A549 (cell line): Measurements from ENCODE around the gene TCF20.

Source experiments
- EP300 ChIP-seq, 2 experiments: fragments of >200 bp; sonication (Bioruptor Twin); formaldehyde crosslinking; IDR thresholded peaks; 2 replicates in 1 of 2; 3 replicates in 1 of 2; pipeline ENCODE4 v1.6.1; 2016 to 2017
- HDAC2 ChIP-seq: fragments of 200-600 bp; sonication (generic); IDR thresholded peaks from 2 replicates; pipeline ENCODE4 v1.6.1; 2016
- KDM1A ChIP-seq: fragments of 200-600 bp; sonication (generic); IDR thresholded peaks from 2 replicates; pipeline ENCODE4 v1.6.1; 2016; ENCODE audit warnings: low read depth, mild to moderate bottlenecking
- MAFK ChIP-seq: fragments of 450-650 bp; IDR thresholded peaks from 2 replicates; pipeline ENCODE4 v1.6.1; 2014; ENCODE audit not compliant: partially characterized antibody
- NPAS2 ChIP-seq: fragments of 250-450 bp; sonication (Bioruptor Pico); IDR thresholded peaks from 2 replicates; pipeline ENCODE4 v1.8.0; 2022; ENCODE audit warnings: mild to moderate bottlenecking, moderate library complexity, borderline replicate concordance
- POLR2A ChIP-seq: IDR thresholded peaks from 2 replicates; pipeline ENCODE4 v1.6.1; 2012; ENCODE audit warnings: mild to moderate bottlenecking, low read length
- RCOR1 ChIP-seq: fragments of 150-350 bp; IDR thresholded peaks from 2 replicates; pipeline ENCODE4 v1.6.1; 2014; ENCODE audit warnings: antibody characterized with exemption, low read length, low read depth
- RFX5 ChIP-seq: fragments of 450-650 bp; IDR thresholded peaks from 2 replicates; pipeline ENCODE4 v1.7.1; 2014; ENCODE audit warnings: antibody characterized with exemption, mild to moderate bottlenecking, moderate library complexity
- RNF2 ChIP-seq: fragments of 200-600 bp; sonication (generic); IDR thresholded peaks from 2 replicates; pipeline ENCODE4 v1.6.1; 2016; ENCODE audit warnings: low read depth, mild to moderate bottlenecking, antibody characterized with exemption, moderate library complexity, borderline replicate concordance
- TP53 ChIP-seq: fragments of 250-450 bp; sonication (Bioruptor Pico); IDR thresholded peaks from 2 replicates; pipeline ENCODE4 v1.5.0; 2021; ENCODE audit warnings: mild to moderate bottlenecking, moderate library complexity
- TF ChIP-seq, protein P1 (sequence below): fragments of >200 bp; sonication (Bioruptor Twin); formaldehyde crosslinking; IDR thresholded peaks from 3 replicates; pipeline ENCODE4 v1.5.1; 2016
- TF ChIP-seq, protein P2 (sequence below): IDR thresholded peaks from 2 replicates; pipeline ENCODE4 v1.6.1; 2012; ENCODE audit warnings: low read depth, borderline replicate concordance
- TF ChIP-seq, protein P3 (sequence below): fragments of 200-600 bp; sonication (generic); IDR thresholded peaks from 2 replicates; pipeline ENCODE4 v1.6.1; 2016; ENCODE audit warnings: antibody characterized with exemption, mild to moderate bottlenecking, moderate library complexity
- TF ChIP-seq, protein P4 (sequence below): fragments of 450-650 bp; IDR thresholded peaks from 2 replicates; pipeline ENCODE4 v1.6.1; 2014; ENCODE audit warnings: antibody characterized with exemption

DNA sequence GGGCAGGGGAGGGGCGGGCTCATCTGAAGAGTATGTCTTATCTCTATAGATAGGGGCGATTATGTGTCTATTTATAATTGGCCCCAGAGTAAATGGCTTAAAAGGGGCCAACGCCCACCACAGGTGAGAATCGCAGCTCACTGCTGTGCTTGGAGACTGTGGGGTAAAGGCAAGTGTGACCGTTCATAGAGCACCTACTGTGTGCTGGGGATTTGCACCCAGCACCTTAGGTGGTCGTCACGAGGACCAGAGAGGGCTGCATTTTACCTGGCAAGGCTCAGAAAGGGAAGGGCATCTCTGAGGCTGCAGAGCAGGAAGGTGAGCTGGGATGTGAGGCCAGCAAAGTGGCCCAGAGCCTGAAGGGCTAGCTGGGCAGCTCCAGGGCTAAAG is 13.7 kb upstream of the TCF20 start:
- TF ChIP-seq RFX5 (no peak), KDM1A (no peak), NPAS2 (CRISPR knock-in tag) (no peak), EP300 (IDR thresholded peaks at IDR 0.05) (no peak), POLR2A (no peak), TP53 (CRISPR knock-in tag) (no peak), HDAC2 (no peak), RCOR1 (no peak), RNF2 (no peak), MAFK (no peak)
- TF ChIP-seq, protein P1, sequence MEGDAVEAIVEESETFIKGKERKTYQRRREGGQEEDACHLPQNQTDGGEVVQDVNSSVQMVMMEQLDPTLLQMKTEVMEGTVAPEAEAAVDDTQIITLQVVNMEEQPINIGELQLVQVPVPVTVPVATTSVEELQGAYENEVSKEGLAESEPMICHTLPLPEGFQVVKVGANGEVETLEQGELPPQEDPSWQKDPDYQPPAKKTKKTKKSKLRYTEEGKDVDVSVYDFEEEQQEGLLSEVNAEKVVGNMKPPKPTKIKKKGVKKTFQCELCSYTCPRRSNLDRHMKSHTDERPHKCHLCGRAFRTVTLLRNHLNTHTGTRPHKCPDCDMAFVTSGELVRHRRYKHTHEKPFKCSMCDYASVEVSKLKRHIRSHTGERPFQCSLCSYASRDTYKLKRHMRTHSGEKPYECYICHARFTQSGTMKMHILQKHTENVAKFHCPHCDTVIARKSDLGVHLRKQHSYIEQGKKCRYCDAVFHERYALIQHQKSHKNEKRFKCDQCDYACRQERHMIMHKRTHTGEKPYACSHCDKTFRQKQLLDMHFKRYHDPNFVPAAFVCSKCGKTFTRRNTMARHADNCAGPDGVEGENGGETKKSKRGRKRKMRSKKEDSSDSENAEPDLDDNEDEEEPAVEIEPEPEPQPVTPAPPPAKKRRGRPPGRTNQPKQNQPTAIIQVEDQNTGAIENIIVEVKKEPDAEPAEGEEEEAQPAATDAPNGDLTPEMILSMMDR = no peak
- TF ChIP-seq, protein P2, sequence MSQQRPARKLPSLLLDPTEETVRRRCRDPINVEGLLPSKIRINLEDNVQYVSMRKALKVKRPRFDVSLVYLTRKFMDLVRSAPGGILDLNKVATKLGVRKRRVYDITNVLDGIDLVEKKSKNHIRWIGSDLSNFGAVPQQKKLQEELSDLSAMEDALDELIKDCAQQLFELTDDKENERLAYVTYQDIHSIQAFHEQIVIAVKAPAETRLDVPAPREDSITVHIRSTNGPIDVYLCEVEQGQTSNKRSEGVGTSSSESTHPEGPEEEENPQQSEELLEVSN = no peak
- TF ChIP-seq, protein P3, sequence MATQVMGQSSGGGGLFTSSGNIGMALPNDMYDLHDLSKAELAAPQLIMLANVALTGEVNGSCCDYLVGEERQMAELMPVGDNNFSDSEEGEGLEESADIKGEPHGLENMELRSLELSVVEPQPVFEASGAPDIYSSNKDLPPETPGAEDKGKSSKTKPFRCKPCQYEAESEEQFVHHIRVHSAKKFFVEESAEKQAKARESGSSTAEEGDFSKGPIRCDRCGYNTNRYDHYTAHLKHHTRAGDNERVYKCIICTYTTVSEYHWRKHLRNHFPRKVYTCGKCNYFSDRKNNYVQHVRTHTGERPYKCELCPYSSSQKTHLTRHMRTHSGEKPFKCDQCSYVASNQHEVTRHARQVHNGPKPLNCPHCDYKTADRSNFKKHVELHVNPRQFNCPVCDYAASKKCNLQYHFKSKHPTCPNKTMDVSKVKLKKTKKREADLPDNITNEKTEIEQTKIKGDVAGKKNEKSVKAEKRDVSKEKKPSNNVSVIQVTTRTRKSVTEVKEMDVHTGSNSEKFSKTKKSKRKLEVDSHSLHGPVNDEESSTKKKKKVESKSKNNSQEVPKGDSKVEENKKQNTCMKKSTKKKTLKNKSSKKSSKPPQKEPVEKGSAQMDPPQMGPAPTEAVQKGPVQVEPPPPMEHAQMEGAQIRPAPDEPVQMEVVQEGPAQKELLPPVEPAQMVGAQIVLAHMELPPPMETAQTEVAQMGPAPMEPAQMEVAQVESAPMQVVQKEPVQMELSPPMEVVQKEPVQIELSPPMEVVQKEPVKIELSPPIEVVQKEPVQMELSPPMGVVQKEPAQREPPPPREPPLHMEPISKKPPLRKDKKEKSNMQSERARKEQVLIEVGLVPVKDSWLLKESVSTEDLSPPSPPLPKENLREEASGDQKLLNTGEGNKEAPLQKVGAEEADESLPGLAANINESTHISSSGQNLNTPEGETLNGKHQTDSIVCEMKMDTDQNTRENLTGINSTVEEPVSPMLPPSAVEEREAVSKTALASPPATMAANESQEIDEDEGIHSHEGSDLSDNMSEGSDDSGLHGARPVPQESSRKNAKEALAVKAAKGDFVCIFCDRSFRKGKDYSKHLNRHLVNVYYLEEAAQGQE = no peak
- TF ChIP-seq, protein P4, sequence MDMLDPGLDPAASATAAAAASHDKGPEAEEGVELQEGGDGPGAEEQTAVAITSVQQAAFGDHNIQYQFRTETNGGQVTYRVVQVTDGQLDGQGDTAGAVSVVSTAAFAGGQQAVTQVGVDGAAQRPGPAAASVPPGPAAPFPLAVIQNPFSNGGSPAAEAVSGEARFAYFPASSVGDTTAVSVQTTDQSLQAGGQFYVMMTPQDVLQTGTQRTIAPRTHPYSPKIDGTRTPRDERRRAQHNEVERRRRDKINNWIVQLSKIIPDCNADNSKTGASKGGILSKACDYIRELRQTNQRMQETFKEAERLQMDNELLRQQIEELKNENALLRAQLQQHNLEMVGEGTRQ = no peak
